ENCODE data around the gene AHSA1.
"Not testable (repeated sequence)": the region's sequence is repeated elsewhere in the genome, so short reads cannot be mapped to it uniquely, and the experiment has no call there.

AHSA1 gene

DNA sequence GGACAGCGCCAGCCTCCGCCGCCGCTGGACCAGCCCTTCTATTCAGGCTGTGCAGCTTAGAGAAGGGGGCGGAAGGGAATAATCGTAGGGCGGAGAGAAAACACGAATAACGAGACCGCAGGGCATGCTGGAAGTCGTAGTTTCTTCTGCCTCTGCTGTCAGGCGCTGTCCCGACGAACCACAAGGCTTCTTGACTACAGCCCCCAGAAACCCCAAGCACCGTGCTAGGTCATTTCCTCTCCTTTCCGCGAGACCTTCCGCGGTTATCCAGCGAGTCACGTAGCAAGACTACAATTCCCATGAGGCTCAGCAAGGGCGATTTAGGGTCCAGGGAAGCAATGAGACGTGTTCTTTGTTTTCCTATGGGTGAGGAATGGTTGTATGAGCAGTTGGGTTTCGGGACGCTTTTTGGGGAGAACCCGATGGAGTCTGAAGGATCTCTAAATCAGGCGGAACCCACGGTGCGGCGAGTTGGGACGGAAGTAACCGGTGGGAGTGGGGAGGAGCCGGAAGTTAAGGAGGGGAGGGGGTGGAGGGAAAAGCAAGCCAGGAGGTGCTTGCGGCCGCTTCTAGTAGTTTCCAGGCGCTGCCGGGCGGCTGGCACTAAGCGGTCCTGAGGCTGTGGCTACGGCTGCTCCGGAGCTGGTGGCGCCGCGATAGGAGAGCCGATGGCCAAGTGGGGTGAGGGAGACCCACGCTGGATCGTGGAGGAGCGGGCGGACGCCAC is at the start of gene AHSA1, which contains the start of gene VIPAS39:
Gene AHSA1 (plus strand): TSS at position 572 of the 727 bp plus-strand sequence. CDS start 97 bp downstream, at position 669.
Gene VIPAS39 (minus strand): TSS at position 80 of the 727 bp plus-strand sequence. CDS start 3,499 bp downstream, outside the sequence.
- peak; percentile 96 for DNase-seq

DNA sequence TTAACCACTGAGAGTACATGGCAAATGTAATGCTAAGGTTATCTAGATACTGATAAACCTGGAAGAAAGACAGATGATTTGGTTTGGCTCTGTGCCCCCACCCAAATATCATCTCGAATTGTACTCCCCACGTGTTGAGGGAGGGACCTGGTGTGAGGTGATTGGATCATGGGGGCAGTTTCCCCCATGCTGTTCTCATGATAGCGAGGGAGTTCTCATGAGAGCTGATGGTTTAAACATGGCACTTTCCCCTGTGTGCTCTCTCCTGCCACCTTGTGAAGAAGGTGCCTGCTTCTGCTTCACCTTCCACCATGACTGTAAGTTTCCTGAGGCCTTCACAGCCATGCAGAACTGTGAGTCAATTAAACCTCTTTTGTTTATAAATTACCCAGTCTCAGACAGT is 48.8 kb upstream of the AHSA1 start:
- no peak for DNase-seq

DNA sequence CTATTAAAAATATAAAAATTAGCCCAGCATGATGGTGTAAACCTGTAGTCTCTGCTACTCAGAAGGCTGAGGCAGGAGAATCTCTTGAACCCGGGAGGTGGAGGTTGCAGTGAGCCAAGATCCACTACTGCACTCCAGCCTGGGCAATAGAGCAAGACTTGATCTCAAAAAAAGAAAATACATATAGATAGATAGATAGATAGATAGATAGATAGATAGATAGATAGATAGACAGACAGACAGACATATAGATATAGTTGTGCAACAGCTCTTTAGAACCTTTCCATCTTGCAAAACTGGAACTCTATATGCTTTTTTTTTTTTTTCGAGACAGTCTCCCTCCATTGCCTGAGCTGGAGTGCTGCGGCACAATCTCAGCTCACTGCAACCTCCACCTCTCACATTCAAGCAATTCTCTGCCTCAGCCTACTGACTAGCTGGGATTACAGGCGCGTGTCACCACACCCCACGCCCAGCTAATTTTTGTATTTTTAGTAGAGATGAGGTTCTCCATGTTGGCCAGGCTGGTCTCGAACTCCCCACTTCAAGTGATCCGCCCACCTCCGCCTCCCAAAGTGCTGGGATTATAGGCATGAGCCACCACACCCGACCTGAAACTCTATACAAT is 42.4 kb upstream of the AHSA1 start:
- DNase-seq = not testable (repeated sequence)

DNA sequence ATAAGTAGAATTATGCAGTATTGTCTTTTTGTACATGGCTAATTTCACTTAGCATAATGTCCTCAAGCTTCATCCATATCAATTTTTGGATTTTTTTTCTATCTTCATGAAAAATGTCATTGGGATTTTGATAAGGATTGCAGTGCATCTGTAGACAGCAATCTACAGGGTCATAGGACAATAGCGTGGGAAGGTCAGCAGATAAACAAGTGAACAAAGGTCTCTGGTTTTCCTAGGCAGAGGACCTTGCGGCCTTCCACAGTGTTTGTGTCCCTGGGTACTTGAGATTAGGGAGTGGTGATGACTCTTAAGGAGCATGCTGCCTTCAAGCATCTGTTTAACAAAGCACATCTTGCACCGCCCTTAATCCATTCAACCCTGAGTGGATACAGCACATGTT is 41.8 kb upstream of the AHSA1 start:
- not testable (repeated sequence) for DNase-seq

DNA sequence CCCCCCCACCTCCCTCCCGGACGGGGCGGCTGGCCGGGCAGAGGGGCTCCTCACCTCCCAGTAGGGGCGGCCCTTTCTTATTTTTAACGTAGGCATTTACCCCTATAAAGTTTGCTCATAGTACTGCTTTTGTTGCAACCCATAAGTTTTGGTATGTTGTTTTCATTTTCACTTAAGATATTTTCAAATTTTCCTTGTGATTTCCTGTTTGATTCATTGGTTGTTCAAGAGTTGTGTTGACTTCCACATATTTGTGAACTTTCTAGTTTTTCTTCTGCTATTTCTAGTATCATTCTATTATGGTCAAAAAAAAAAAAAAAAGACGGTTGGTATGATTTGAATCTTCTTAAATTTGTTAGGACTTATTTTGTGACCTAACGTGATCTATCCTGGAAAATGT is 41.1 kb upstream of the AHSA1 start:
- DNase-seq = no peak

DNA sequence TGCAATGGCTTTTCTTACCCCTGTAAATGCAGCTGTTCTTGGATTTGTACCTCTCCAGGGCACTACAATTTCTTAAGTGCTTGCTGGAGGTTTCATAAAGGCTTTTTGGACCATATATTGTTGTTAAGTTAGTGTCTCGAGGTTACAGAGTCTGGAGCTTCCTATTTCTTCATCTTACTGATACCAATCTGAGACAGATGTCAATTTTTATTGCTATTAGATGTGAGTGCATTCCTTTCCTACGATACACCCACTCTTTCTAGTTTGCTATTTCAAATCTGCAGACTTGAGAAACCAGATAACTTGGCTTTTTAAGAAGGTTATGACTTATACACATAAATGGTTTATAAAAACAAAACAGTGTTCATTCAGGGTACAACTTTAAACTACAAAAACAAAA is 36.7 kb upstream of the AHSA1 start:
- no peak for DNase-seq

DNA sequence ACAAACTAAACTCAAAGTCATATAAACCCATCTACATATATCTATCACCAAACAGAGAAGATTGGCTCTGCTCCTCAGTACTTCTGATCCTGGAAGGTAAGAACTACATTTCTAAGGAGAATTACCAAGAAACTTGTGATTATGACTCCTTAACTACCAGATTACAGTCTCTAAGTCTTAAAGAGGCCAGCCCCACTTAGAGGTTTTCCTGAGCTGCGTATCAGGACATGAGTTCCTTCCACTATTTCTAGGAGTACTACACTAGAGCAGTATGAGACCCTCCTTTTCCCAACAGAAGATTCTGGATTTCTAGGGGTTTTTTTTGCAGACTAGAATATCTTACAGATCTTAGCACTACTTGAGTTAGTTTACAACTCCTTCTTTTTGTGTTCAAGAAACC is 34.5 kb upstream of the AHSA1 start, which contains the start of gene NOXRED1:
Gene NOXRED1 (minus strand): TSS at position 101 of the 400 bp plus-strand sequence. CDS start 634 bp downstream, outside the sequence.
- no peak for DNase-seq

DNA sequence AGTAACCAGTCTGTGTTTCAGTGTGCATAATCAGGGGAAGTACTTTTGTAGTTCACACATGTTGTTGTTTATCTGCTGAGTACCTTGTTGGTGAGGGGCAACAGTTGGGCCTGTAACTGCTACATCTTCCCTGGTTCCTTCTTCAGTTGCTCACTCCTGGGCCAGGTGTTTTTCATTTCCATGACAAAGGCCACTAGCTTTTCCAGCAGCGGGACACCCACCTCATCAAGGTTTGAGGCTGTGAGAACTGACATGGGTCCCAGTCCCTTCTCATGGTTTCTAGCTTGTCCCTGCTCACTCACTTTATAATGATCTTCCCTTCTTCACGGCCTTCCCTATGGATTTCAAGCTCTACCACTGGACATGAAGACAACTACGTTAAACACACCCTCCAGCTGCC is 33.0 kb upstream of the AHSA1 start:
- DNase-seq = no peak

DNA sequence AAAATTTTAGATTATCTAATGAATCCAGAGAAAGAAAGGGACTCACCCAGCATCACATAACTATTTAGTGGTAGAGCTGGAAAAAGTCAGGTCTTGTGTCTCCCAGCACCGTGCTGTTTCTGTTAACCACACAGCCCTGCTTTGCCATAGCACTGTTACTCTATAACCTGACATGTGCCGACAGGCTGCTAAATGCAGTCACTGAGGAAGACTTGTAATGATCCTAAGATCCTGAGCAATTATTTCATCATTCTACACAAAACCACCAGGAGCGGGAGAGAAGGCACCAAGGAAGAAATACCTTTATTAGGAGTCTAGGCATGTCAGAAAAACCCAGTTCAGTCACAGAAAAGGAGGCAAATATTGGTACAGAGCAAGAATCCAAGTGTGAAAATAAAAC is 31.5 kb upstream of the AHSA1 start:
- DNase-seq = no peak

DNA sequence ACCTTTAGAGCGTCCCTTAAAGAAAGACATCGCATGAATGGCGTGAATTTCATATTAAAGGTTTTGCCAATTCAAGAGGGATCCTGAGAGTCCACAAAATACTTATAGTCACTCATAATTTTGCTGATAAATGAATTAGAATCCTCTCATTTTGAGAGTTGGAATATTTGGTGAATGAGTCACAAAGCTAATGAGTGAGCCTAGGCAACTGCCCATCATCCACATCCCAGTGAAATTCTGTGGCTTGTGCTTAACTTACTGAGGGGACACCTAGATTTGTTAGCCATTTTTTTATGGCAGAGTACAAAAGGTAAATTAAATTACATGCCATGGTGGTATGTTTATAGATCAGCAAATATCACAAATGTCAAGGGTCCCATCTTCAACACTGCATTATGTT is 21.9 kb upstream of the AHSA1 start:
- DNase-seq = no peak

DNA sequence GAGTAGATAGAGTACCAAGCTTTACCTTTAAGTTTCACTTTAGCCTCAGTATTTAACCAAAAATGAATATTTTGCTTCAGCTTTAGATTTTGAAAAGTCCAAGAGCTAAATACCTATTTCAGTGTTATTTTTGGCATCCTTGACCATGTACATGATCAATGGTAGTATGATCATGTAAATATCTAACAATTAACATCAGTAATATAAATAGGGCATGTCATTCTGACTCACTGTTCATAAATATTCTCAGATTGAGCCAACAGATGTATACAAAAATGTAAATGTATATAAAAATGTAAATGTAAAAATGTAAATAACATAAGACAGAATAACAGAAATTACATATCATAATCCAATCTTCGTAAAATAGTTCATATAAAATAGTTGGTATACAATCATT is 19.3 kb upstream of the AHSA1 start:
- no peak for DNase-seq

DNA sequence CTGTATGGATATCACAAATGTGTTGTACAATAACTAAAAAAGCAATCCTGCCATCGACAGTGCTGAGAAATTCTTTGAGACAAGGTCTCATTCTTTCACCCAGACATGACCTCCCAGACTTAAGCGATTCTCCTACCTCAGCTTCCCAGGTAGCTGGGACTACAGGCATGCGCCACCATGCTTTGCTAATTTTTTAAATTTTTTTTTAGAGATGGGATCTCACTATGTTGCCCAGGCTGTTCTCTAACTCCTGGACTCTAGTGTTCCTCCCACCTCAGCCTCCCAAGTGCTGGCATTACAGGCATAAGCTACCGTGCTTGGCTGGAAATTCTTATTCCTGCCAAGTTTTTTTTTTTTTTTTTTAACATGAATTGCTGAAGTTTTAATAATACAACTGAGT is 18.0 kb upstream of the AHSA1 start:
- DNase-seq = no peak

DNA sequence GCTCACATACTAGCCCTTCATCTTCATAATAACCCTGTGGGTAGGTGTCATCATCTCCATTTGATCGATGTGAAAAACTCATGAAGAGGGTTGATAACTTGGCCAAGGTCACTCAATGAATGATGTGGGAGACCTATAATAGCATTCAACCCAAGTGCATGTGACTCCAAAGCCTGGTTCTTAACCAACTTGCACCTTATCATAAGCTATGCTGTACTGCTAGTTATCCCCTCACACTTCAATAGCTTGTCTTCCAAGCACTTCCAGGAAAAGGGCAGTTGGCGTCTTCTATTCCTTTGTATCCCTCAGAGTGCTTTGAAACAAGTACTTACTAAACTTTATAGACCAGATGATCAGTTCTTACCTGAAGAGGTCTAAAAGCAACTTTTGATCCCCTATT is 15.7 kb upstream of the AHSA1 start:
- no peak for DNase-seq

DNA sequence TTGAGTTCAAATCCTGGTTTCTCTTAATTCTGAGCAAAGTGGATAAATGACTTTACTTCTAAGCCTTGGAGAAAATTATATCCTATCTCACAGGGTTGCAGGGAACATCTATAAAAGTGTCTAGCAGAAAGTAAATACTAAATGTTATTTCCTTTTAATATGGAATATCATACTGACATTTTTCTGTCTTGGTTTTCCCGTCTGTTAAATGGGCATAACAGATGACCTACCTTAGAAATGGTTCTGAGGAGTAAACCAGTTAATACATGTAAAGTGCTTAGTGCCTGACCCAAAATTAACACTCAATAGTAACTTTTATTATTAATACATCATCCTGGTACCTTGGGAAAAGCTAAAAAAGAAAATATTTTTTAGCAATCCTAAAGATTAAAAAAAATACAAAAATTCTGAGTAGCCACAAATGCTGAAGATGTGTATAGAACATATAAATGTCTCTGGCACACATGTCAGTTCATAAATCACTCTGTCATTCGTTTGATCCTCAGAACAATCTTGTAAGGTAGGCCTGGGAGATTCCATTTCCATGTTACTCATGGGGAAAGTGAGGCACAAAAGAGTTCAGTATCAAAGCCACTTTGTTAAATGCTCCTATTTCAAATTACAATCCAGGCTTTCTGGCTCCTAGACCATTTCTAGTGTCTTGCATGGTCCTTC is 1.8 kb upstream of the AHSA1 start:
- no peak for DNase-seq

DNA sequence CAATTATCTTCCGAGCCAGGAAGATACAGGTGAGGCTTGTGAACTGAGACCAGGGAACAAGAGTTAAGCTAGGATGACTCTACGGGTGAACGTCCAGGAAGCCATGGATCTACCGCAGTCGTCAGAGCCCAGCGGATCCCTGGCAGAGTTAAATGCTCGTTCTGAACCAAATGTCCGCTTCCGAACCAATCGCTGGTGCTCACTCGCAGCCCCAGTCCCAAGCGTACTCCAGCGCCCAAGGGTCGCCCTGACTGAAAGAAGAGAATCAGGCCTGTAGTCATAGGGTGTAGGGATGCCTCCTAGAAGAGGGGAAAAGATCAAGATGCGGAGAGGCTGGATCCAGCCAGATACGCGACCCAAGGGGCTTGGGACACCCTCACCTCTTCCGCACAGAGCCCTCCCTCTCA is 775 bp upstream of the AHSA1 start:
- no peak for DNase-seq

DNA sequence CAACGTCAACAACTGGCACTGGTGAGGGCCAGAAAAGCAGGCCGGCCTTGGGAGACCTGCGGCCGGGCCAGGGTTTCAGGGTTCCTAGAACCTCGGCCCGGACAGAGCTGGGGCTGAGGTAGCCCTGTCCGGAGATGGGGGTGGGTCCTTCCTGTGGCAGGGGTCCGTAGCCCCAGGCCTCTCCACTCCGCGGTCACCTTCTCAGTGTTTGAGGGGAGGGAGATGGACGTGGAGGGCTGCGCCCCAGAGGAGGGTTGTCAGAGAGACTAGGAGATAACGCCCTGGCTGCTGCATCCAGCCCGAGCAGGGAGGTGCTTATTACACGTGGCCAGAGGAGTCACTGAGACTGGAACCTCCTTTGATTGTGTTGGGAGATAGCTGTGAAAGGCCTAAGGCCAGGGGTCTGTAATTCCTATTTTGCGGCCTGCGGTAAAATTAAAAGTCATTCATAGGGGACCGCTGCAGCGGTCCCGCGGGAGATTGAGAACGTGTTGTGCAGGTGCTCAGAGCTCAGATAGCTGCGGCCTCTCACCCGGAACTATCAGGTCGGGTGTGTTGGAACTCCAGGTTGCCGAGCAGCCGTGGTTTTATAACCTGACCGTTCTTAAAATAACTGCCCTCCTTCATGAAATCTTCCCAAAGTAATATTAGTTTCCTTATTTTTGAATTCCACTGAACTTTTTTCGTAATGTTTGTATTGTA is 507 bp downstream of the AHSA1 start:
- DNase-seq = peak; percentile 26

DNA sequence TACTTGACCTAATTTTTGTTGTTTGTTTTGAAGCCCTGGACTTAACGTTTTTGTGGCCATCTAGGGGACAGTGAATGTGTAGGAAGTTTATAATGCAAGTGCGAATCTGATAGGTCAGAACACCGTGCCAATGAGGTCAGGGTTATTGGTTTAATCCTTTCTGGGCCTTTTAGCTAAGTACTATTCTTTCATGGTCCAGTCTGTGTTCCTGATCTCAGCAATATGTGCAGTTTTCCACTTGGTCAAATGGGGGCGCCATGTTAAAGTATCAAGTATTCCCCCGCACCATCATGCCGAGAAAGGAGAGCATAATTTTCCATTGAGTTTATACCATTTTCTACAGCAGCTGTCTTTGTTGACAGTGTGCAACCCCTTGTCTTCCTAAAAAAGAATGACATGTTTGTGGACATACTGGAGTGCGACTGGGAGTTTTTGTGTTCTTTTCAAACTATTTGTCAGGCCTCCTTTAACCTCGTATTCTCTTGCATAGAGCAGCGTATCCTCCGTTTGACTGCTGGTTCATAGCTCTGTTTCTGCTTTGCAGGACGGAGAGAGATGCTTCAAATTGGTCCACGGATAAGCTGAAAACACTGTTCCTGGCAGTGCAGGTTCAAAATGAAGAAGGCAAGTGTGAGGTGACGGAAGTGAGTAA is 1.3 kb downstream of the AHSA1 start:
- DNase-seq = peak; percentile 66

DNA sequence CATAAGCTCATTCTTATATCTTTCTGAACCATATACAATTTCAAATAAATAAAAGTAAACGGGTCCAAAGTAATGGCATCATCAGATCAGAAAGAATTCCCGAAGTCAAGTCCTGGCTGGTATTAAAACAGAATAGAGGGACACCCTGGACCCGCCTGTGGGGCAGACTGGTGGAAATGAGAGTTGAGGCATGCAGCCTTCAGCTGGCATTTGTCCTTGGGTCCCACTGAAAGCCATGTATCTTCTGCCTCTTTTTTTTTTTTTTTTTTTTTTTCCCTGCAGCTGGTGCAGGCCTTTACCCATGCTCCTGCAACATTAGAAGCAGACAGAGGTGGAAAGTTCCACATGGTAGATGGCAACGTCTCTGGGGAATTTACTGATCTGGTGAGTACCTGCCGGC is 9.9 kb downstream of the AHSA1 start:
- DNase-seq = no peak

DNA sequence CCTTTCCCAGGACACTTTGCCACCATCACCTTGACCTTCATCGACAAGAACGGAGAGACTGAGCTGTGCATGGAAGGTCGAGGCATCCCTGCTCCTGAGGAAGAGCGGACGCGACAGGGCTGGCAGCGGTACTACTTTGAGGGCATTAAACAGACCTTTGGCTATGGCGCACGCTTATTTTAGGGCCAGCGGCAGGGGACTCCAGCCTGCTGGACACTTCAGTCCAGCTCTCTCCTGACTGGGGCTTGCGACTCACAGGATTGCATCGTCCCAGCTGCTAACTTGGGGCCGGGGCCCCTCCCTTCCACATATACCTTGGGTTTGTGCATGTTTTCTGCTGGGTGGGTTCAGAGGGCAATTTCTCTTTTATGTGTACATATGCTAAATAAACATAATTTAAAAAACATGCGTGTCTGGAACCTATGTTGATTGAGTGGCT is 11.2 kb downstream of the AHSA1 start:
- no peak for DNase-seq

DNA sequence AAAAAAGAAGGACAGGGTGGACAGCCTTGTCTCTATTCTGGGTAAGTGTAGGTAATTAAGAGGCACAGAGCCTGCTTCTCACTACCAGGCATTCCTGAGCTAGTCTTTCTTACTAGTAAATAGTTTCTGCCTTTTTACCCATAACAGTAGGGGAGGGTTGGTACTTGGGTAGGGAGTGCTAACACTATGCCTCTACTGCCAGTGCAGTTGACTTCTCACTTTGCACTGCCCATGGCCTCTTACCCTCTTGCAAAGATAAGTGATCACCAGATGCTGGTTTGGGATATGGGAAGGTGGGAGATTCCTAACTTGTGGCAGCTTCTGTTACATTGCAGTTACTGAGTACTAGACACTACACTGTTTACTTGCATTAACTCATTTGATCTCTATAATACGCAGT is 11.6 kb downstream of the AHSA1 start:
- DNase-seq = no peak

DNA sequence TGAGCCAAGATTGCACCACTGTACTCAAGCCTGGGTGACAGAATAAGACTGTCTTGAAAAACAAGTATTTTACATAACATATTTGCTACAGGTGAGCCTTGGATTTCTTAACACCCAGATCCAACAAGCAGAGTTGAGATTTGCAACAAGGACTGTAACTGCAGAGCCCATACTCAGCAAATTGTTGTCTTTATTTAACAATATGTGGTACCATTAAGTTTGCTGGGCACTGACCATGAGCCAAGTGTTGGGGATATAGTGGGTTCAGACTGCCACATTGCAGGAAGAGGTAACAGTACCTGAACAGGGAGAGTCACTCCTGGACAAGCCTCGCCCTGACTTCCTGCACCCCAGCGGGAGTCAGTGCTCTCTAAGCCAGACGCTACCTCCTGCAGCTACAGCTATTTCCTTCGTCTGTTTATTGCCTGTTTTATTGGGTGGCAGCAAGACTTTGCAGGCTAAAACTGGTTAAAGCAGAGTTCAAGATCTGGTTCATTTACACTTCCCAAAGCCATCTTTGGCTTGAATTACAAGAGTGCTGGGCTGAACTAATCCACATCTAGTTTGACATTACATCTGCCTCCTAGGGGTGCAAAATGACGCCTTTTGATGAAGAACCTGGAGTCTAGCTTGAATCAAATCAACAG is 12.5 kb downstream of the AHSA1 start:
- no peak for DNase-seq

DNA sequence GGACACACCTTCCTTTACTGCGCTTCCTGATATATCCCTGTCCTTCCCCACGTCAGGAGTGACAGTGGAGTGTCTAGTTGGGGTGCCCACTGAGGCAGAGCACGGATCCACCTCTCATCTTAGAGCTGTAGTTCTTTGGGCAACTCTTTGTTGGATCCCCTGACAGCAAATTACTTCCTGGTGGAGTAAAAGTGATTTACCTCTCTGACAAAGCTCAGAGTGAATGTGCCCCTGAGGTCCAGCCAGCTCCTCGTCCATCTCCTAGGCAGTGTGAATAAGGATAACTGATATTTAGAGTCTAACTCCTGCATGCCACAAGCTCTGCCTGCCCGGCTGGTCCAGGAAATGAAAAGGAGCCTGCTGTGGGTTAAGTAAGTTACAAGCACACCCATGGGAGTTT is 16.0 kb downstream of the AHSA1 start:
- DNase-seq = no peak
